K562 (cell line): ENCODE data around the gene TMEM208. TPM values are rescaled to one million over a fixed set of nuclear protein-coding genes. Genes with fewer than 3 reads are reported as not detected.
A peak's percentile ranks its signal among the peaks of the same experiment; 100 is the strongest.

Experiments used
- ARHGAP35 ChIP-seq: fragments of 450-650 bp; IDR thresholded peaks from 2 replicates; pipeline ENCODE4 v1.6.1; 2018; ENCODE audit not compliant: partially characterized antibody
- DIDO1 ChIP-seq: fragments of 450-650 bp; IDR thresholded peaks from 2 replicates; pipeline ENCODE4 v1.6.1; 2016; ENCODE audit warnings: low read depth, missing biosample characterization, missing genetic modification characterization
- KAT7 ChIP-seq: sonication (generic); formaldehyde crosslinking; IDR thresholded peaks from 2 replicates; pipeline ENCODE4 v1.8.0; 2022; ENCODE audit warnings: missing genetic modification reagents, mild to moderate bottlenecking, borderline replicate concordance
- MAX ChIP-seq: sonication (generic); formaldehyde crosslinking; IDR thresholded peaks from 2 replicates; pipeline ENCODE4 v1.9.0; 2022; ENCODE audit warnings: mild to moderate bottlenecking, missing genetic modification reagents
- PRDM10 ChIP-seq: fragments of 450-650 bp; IDR thresholded peaks from 2 replicates; pipeline ENCODE4 v1.6.1; 2018; ENCODE audit not compliant: partially characterized antibody
- SPI1 ChIP-seq: IDR thresholded peaks from 2 replicates; pipeline ENCODE4 v1.6.1; 2011; ENCODE audit warnings: low read depth, low read length, control low read depth, borderline replicate concordance
- STAT6 ChIP-seq: sonication (generic); formaldehyde crosslinking; IDR thresholded peaks from 2 replicates; pipeline ENCODE4 v1.8.1; 2023; ENCODE audit warnings: mild to moderate bottlenecking, missing genetic modification reagents
- ZBTB9 ChIP-seq: fragments of 450-650 bp; formaldehyde crosslinking; IDR thresholded peaks from 2 replicates; pipeline ENCODE4 v1.4.0; 2020; ENCODE audit warnings: mild to moderate bottlenecking, moderate library complexity
- ZNF253 ChIP-seq: fragments of 250-450 bp; sonication (Bioruptor Pico); conservative IDR thresholded peaks from 2 replicates; pipeline ENCODE4 v1.6.1; 2021; ENCODE audit warnings: mild to moderate bottlenecking
- ZNF316 ChIP-seq: fragments of 450-650 bp; IDR thresholded peaks from 2 replicates; pipeline ENCODE4 v1.6.1; 2016
- ZNF592 ChIP-seq: fragments of 450-650 bp; IDR thresholded peaks from 2 replicates; pipeline ENCODE4 v1.6.1; 2017; ENCODE audit warnings: antibody characterized with exemption, mild to moderate bottlenecking
- ZNF639 ChIP-seq, 2 experiments: fragments of 200-800 bp in 1 of 2; sonication (Bioruptor generic) in 1 of 2; sonication (generic) in 1 of 2; formaldehyde crosslinking in 1 of 2; IDR thresholded peaks in 1 of 2; conservative IDR thresholded peaks in 1 of 2; 2 replicates each; pipeline versions ENCODE4 v1.5.0 to v1.6.1; 2016 to 2020; ENCODE audit warnings: missing compliant biosample characterization in 1 of 2, missing genetic modification characterization in 1 of 2, missing genetic modification reagents in 1 of 2
- polyA plus RNA-seq, 8 experiments: library from polyadenylated mRNA; depleted of rRNA in 4 of 8; stranded (reverse) in 5 of 8; unstranded in 3 of 8; fragments of >200 nt; fragmentation: Nextera tagmentation in 2 of 8; fragmentation: Illumina TruSeq in 1 of 8; extraction: Ambion mirVana in 2 of 8; extraction: Trizol in 1 of 8; gene quantifications; 2 replicates each; pipeline versions ENCODE4 v1.2.1 to v1.2.3, GENCODE V29; 2011 to 2014; ENCODE audit warnings: inconsistent platforms in 1 of 8, missing spikeins in 1 of 8
- total RNA-seq, 7 experiments: library from RNA; depleted of rRNA in 6 of 7; stranded (reverse); fragments of >200 nt in 6 of 7; fragmentation: Illumina TruSeq in 2 of 7; extraction: Trizol in 2 of 7; gene quantifications; 2 replicates each; pipeline versions ENCODE4 v1.2.1 to v1.2.3, GENCODE V29; 2011 to 2021; ENCODE audit warnings: low replicate concordance in 1 of 7

TMEM208 gene
- total and polyA plus RNA-seq, 9 of the 15 experiments (the other 6 are each of a cell fraction or from before 2014, with no cell fraction given): 31.8 to 239 (median 54.3) TPM

GRCh38 chr16:67240506-67240905, 13.6 kb downstream of the TMEM208 start (continued):
- no peak for TF ChIP-seq PRDM10
- TF ChIP-seq ZNF639 (CRISPR knock-in tag; conservative IDR thresholded peaks at IDR 0.05 in 1 of 2, IDR thresholded peaks at IDR 0.05 in 1 of 2): 0 out of 4 replicates have a peak, but pooled peaks of 1 of the 2 experiments have one; percentile 6
- TF ChIP-seq STAT6: no peak
- no peak for TF ChIP-seq SPI1
- TF ChIP-seq ZBTB9: no peak
- peak; percentile 11; the same call in 1 of the 2 replicates for TF ChIP-seq ZNF592
- peak; percentile 46; the same call in 1 of the 2 replicates for TF ChIP-seq MAX (CRISPR knock-in tag)
- no peak for TF ChIP-seq DIDO1 (tag)
- no peak for TF ChIP-seq KAT7 (CRISPR knock-in tag)
- TF ChIP-seq ARHGAP35: no peak
- no peak for TF ChIP-seq ZNF253
- TF ChIP-seq ZNF316: peak; percentile 32; the same call in 1 of the 2 replicates
